PFSK-1 (cell line): ENCODE results near the gene TLCD3A.

Experiments
- FOXP2 ChIP-seq: optimal IDR thresholded peaks from 2 replicates; pipeline ENCODE3; 2011; ENCODE audit warnings: borderline replicate concordance, control low read depth, inconsistent platforms; ENCODE audit not compliant: insufficient read depth; ENCODE audit errors: extremely low read length, extremely low read depth
- POLR2AphosphoS5 ChIP-seq: IDR thresholded peaks from 2 replicates; pipeline ENCODE4 v1.6.1; 2012; ENCODE audit warnings: low read depth, mild to moderate bottlenecking, control low read depth, low read length, moderate library complexity
- REST ChIP-seq, 2 experiments: IDR thresholded peaks; 2 replicates each; pipeline versions ENCODE4 v1.6.1 to v1.8.0; 2011 to 2012; ENCODE audit warnings: low read depth in 2 of 2, low read length in 2 of 2, control low read depth in 1 of 2, inconsistent platforms in 1 of 2, mild to moderate bottlenecking in 1 of 2, moderate library complexity in 1 of 2; ENCODE audit not compliant: insufficient read depth in 1 of 2
- SIN3A ChIP-seq: IDR thresholded peaks from 2 replicates; pipeline ENCODE4 v1.6.1; 2012; ENCODE audit warnings: mild to moderate bottlenecking, low read length, moderate library complexity, borderline replicate concordance; ENCODE audit not compliant: insufficient read depth
- TAF1 ChIP-seq: IDR thresholded peaks from 2 replicates; pipeline ENCODE4 v1.6.1; 2012; ENCODE audit warnings: low read length, control low read depth, borderline replicate concordance; ENCODE audit not compliant: insufficient read depth

- TF ChIP-seq REST (IDR thresholded peaks at IDR 0.05; ENCODE audit: insufficient read depth in 1 of 2, low read depth in 2 of 2, low read length in 2 of 2) (no peak), POLR2AphosphoS5 (no peak), SIN3A (no peak), TAF1 (no peak), FOXP2 (no peak)
Measured at GRCh38 chr17:692116-692515, 40.3 kb upstream of the TLCD3A start.
